HepG2 (cell line): ENCODE measurements around the gene KDM5A. TPM values are rescaled to one million over a fixed set of nuclear protein-coding genes. Genes with fewer than 3 reads are reported as not detected.

ENCODE experiments used
- BATF2 ChIP-seq: sonication (generic); formaldehyde crosslinking; IDR thresholded peaks from 2 replicates; pipeline ENCODE4 v1.8.0; 2022; ENCODE audit warnings: mild to moderate bottlenecking, missing genetic modification reagents, moderate library complexity
- CC2D1A ChIP-seq: sonication (generic); formaldehyde crosslinking; IDR thresholded peaks from 2 replicates; pipeline ENCODE4 v1.8.1; 2023; ENCODE audit warnings: mild to moderate bottlenecking, missing genetic modification reagents
- HNF1B ChIP-seq: sonication (generic); formaldehyde crosslinking; IDR thresholded peaks from 2 replicates; pipeline ENCODE4 v1.5.1; 2020; ENCODE audit warnings: mild to moderate bottlenecking, moderate library complexity, missing genetic modification reagents
- JUND ChIP-seq: sonication (generic); formaldehyde crosslinking; IDR thresholded peaks from 2 replicates; pipeline ENCODE4 v1.8.0; 2022; ENCODE audit warnings: mild to moderate bottlenecking, missing genetic modification reagents
- KDM5A ChIP-seq: fragments of 200-600 bp; sonication (generic); IDR thresholded peaks from 2 replicates; pipeline ENCODE4 v1.7.0; 2018; ENCODE audit warnings: antibody characterized with exemption, mild to moderate bottlenecking, low read length, borderline replicate concordance
- MATR3 ChIP-seq: sonication (generic); formaldehyde crosslinking; IDR thresholded peaks from 2 replicates; pipeline ENCODE4 v1.4.0; 2020; ENCODE audit warnings: missing genetic modification reagents
- NCOA2 ChIP-seq: sonication (generic); formaldehyde crosslinking; IDR thresholded peaks from 2 replicates; pipeline ENCODE4 v1.8.0; 2022; ENCODE audit warnings: inconsistent platforms
- PBX3 ChIP-seq: sonication (generic); formaldehyde crosslinking; IDR thresholded peaks from 2 replicates; pipeline ENCODE4 v1.8.1; 2023; ENCODE audit warnings: missing genetic modification reagents, inconsistent platforms, borderline replicate concordance
- SMYD3 ChIP-seq: sonication (generic); formaldehyde crosslinking; IDR thresholded peaks from 2 replicates; pipeline ENCODE4 v1.8.1; 2023; ENCODE audit warnings: mild to moderate bottlenecking, missing genetic modification reagents
- U2AF2 ChIP-seq: fragments of 200-400 bp; formaldehyde crosslinking; IDR thresholded peaks from 2 replicates; pipeline ENCODE4 v1.6.1; 2017; ENCODE audit warnings: low read depth, mild to moderate bottlenecking, low read length
- ZKSCAN8 ChIP-seq: IDR thresholded peaks from 2 replicates; pipeline ENCODE4 v1.6.1; 2016; ENCODE audit warnings: borderline replicate concordance, missing genetic modification reagents, missing compliant biosample characterization
- ZNF230 ChIP-seq: sonication (generic); formaldehyde crosslinking; IDR thresholded peaks from 2 replicates; pipeline ENCODE4 v1.4.0; 2020; ENCODE audit warnings: mild to moderate bottlenecking, missing genetic modification reagents
- ZNF414 ChIP-seq: sonication (generic); formaldehyde crosslinking; IDR thresholded peaks from 2 replicates; pipeline ENCODE4 v1.5.0; 2020; ENCODE audit warnings: missing genetic modification reagents
- ZNF460 ChIP-seq: sonication (generic); formaldehyde crosslinking; IDR thresholded peaks from 2 replicates; pipeline ENCODE4 v1.5.1; 2020; ENCODE audit warnings: missing genetic modification reagents, mild to moderate bottlenecking, borderline replicate concordance
- ZNF768 ChIP-seq: sonication (generic); formaldehyde crosslinking; IDR thresholded peaks from 2 replicates; pipeline ENCODE4 v1.4.0; 2020; ENCODE audit warnings: missing genetic modification reagents
- ZNF839 ChIP-seq: sonication (generic); formaldehyde crosslinking; IDR thresholded peaks from 2 replicates; pipeline ENCODE4 v1.4.0; 2020; ENCODE audit warnings: missing genetic modification reagents, mild to moderate bottlenecking, borderline replicate concordance
- polyA plus RNA-seq, 8 experiments: library from polyadenylated mRNA; depleted of rRNA in 3 of 8; stranded (reverse) in 7 of 8; unstranded in 1 of 8; fragments of >200 nt; fragmentation: Illumina TruSeq in 4 of 8; extraction: Trizol in 4 of 8; gene quantifications; 2 replicates each; pipeline versions ENCODE4 v1.2.1 to v1.2.3, GENCODE V29; 2011 to 2016; ENCODE audit warnings: low read depth in 4 of 8, missing spikeins in 1 of 8, mixed read lengths in 1 of 8; ENCODE audit not compliant: insufficient read depth in 1 of 8
- total RNA-seq, 5 experiments: library from RNA; depleted of rRNA; stranded (reverse); fragments of >200 nt; fragmentation: Illumina TruSeq; extraction: Trizol; gene quantifications; 2 replicates each; pipeline ENCODE4 v1.2.3, GENCODE V29; 2016; ENCODE audit warnings: low read depth in 1 of 5
- TF ChIP-seq, protein P1 (sequence below): sonication (generic); formaldehyde crosslinking; IDR thresholded peaks from 2 replicates; pipeline ENCODE4 v1.8.0; 2022; ENCODE audit warnings: missing genetic modification reagents, mild to moderate bottlenecking, inconsistent platforms, borderline replicate concordance
- TF ChIP-seq, protein P2 (sequence below): sonication (generic); formaldehyde crosslinking; IDR thresholded peaks from 2 replicates; pipeline ENCODE4 v1.8.0; 2022; ENCODE audit warnings: mild to moderate bottlenecking, missing genetic modification reagents, borderline replicate concordance
- TF ChIP-seq, protein P3 (sequence below): sonication (generic); formaldehyde crosslinking; IDR thresholded peaks from 2 replicates; pipeline ENCODE4 v1.4.0; 2020; ENCODE audit warnings: missing genetic modification reagents

Gene KDM5A
- total and polyA plus RNA-seq, 2 of the 13 experiments (the other 11 are each of a cell fraction or from before 2014, with no cell fraction given), result 12.0 to 29.2 TPM

DNA sequence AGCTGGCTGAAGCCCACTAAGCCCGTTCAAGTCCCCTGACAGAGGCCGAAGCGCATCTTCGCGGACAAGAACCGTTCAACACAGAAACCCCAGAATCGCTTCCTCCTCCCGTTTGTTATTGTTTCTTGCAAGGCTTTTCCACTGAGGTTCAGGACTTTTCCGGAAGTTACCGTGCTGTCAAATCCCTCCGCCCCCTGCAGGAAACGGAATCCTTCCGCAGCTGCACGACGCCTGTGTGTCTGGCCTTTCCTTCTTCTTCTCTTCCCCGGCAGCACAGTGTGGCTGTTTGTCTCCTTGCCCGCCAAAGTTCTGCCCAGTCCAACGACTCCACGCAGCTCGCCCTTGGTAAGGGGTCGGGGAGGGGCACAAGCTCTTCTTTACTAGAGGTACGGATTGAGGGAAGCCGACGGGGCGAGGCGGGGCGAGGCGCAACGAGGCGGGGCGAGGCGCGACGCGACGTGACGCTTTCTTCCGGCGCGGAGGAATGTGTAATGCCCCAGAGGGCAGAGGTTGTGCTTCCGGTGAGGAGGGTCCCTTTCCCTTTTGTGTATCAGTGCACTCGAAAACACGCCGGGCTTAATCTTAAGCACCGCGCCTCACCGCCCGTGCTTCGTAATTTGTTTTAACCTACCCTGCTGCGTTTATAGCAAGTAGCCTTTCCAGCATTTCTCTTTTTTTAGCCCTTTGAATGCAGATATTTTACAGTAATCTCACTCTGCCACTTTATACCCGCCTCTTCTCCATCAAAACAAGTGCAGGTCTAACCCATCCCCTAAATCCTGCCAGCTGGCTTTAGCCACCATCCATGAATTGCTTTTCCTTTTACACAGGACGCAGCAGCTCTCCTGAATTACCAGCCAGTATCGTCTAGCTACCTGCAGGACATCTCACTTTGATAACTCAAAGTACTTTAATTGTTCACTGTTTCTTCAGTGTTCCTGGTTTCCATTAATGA is at the start of gene KDM5A (continued):
- TF ChIP-seq HNF1B (CRISPR knock-in tag), result peak; percentile 54; the same call in 1 of the 2 replicates
- peak; percentile 93 for TF ChIP-seq KDM5A
- no peak; the same call in 1 of the 2 replicates for TF ChIP-seq JUND (CRISPR knock-in tag)
- TF ChIP-seq ZNF768 (CRISPR knock-in tag), result no peak; the same call in 1 of the 2 replicates
- no peak for TF ChIP-seq ZKSCAN8
- TF ChIP-seq NCOA2, result no peak; the same call in 1 of the 2 replicates
- TF ChIP-seq, protein P1, sequence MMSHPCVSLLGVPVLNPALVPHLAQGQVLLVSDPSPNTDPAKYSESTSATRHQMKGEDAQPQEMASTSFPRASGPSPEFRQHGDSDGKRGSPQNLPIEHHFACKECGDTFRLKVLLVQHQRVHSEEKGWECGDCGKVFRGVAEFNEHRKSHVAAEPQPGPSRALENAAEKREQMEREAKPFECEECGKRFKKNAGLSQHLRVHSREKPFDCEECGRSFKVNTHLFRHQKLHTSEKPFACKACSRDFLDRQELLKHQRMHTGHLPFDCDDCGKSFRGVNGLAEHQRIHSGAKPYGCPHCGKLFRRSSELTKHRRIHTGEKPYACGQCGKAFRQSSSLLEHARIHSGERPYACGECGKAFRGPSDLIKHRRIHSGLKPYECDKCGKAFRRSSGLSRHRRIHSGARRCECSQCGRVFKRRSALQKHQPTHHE (CRISPR knock-in tag), result no peak
- TF ChIP-seq BATF2 (CRISPR knock-in tag), result no peak
- no peak for TF ChIP-seq ZNF230 (CRISPR knock-in tag)
- no peak for TF ChIP-seq SMYD3 (CRISPR knock-in tag)
- TF ChIP-seq, protein P2, sequence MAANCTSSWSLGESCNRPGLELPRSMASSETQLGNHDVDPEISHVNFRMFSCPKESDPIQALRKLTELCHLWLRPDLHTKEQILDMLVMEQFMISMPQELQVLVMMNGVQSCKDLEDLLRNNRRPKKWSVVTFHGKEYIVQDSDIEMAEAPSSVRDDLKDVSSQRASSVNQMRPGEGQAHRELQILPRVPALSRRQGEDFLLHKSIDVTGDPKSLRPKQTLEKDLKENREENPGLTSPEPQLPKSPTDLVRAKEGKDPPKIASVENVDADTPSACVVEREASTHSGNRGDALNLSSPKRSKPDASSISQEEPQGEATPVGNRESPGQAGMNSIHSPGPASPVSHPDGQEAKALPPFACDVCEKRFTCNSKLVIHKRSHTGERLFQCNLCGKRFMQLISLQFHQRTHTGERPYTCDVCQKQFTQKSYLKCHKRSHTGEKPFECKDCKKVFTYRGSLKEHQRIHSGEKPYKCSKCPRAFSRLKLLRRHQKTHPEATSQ (CRISPR knock-in tag), result no peak
- no peak; the same call in 1 of the 2 replicates for TF ChIP-seq ZNF460
- TF ChIP-seq, protein P3, sequence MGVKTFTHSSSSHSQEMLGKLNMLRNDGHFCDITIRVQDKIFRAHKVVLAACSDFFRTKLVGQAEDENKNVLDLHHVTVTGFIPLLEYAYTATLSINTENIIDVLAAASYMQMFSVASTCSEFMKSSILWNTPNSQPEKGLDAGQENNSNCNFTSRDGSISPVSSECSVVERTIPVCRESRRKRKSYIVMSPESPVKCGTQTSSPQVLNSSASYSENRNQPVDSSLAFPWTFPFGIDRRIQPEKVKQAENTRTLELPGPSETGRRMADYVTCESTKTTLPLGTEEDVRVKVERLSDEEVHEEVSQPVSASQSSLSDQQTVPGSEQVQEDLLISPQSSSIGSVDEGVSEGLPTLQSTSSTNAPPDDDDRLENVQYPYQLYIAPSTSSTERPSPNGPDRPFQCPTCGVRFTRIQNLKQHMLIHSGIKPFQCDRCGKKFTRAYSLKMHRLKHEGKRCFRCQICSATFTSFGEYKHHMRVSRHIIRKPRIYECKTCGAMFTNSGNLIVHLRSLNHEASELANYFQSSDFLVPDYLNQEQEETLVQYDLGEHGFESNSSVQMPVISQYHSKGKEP (CRISPR knock-in tag), result peak; percentile 41; the same call in 1 of the 2 replicates
- peak; percentile 64; the same call in 1 of the 2 replicates for TF ChIP-seq ZNF414
- TF ChIP-seq CC2D1A (CRISPR knock-in tag), result no peak
- TF ChIP-seq PBX3 (CRISPR knock-in tag), result no peak
- no peak for TF ChIP-seq ZNF839
- TF ChIP-seq U2AF2, result peak; percentile 84; the same call in 1 of the 2 replicates
- no peak for TF ChIP-seq MATR3 (CRISPR knock-in tag)
